ENCODE data around the gene PAN3. TPM values are rescaled to one million over a fixed set of nuclear protein-coding genes. Genes with fewer than 3 reads are reported as not detected.

Gene PAN3
- total RNA-seq, 2 experiments from 2014 or later = 56.9 to 59.5 TPM

DNA sequence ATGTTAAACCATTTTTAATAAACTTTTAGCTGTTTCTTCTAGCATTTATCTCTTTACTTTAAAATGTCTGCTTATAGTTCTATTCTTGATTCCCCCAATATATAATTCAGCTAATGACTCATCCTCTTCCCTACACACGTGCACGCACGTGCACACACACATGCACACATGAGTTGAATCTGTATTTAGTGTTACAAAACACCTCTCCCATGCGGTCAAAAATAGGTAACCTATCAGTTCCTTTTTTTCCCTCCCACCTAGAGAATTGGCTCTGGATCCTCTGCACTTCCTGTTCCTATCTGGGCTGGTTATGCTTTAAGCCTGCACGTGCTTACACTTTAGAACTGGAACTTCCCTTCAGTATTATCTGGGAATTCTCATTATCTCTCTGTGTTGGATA is 144.1 kb downstream of the PAN3 start:
- CTCF ChIA-PET = no interaction called here

DNA sequence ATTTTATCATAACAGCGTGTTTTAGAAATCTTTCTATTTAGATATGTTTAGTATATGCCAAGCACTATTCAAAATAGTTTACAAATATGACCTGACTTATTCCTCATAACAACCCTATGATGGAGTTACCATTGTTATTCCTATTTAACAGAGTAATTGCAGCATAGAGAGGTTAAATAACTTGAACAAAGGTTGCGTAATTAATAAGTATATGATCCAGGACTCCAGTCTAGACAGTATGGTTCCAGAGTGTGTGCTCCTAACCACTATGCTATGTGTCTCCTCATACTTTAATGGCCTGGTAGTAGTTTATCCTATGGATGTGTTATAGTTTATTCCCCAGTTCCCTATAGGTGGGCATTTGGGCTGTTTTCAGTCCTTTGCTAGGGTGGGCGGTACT is 145.3 kb downstream of the PAN3 start:
- Mint-ChIP-seq H3K4me1 (ENCODE audit: low read depth) (no peaks in the 10 kb centered on the region), H3K27me3 (no peaks in the 10 kb centered on the region), H3K36me3 (ENCODE audit: low read depth) (peaks cover 94% of the 10 kb centered on the region), H3K27ac (no peak overlapping the region), H3K4me3 (no peak overlapping the region), H3K9me3 (no peaks in the 10 kb centered on the region)
- no peaks in the 10 kb centered on the region for H3K27me3 ChIP-seq (ENCODE audit: control insufficient read depth in 1 of 2, insufficient read depth in 2 of 2, low read length in 2 of 2)
- H3K9me3 ChIP-seq (ENCODE audit: control insufficient read depth in 1 of 2, insufficient read depth in 1 of 2, low read length in 2 of 2) = no peaks in the 10 kb centered on the region
- no peak overlapping the region for H3K4me3 ChIP-seq (ENCODE audit: low read length)
- CTCF ChIA-PET = no interaction called here
- H3K27ac ChIP-seq (ENCODE audit: low read depth in 1 of 2, low read length in 2 of 2) = no peak overlapping the region
- DNase-seq = no peak
- no peaks in the 10 kb centered on the region for H3K4me1 ChIP-seq (ENCODE audit: insufficient read depth, low read length)
- no peak for ATAC-seq (ENCODE audit: poor library complexity)
- peaks cover 71% of the 10 kb centered on the region for H3K36me3 ChIP-seq (ENCODE audit: insufficient read depth, low read length)
- intact Hi-C loops (cut with DNase I, micrococcal nuclease) = loop anchor here in 1 of 2 experiments (10.0 kb wide), 1 partner anchor 139 kb away; no protein-coding TSS in a partner anchor
- TF ChIP-seq, protein P1, sequence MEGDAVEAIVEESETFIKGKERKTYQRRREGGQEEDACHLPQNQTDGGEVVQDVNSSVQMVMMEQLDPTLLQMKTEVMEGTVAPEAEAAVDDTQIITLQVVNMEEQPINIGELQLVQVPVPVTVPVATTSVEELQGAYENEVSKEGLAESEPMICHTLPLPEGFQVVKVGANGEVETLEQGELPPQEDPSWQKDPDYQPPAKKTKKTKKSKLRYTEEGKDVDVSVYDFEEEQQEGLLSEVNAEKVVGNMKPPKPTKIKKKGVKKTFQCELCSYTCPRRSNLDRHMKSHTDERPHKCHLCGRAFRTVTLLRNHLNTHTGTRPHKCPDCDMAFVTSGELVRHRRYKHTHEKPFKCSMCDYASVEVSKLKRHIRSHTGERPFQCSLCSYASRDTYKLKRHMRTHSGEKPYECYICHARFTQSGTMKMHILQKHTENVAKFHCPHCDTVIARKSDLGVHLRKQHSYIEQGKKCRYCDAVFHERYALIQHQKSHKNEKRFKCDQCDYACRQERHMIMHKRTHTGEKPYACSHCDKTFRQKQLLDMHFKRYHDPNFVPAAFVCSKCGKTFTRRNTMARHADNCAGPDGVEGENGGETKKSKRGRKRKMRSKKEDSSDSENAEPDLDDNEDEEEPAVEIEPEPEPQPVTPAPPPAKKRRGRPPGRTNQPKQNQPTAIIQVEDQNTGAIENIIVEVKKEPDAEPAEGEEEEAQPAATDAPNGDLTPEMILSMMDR (IDR thresholded peaks at IDR 0.05) = no peak
- POLR2A ChIA-PET = no interaction called here

More for the DNA sequence above, 144.1 kb downstream of the PAN3 start:
- no peaks in the 10 kb centered on the region for H3K9me3 ChIP-seq (ENCODE audit: control insufficient read depth in 1 of 2, insufficient read depth in 1 of 2, low read length in 2 of 2)
- no peaks in the 10 kb centered on the region for H3K27me3 ChIP-seq (ENCODE audit: control insufficient read depth in 1 of 2, insufficient read depth in 2 of 2, low read length in 2 of 2)
- H3K27ac ChIP-seq (ENCODE audit: low read depth in 1 of 2, low read length in 2 of 2) = no peak overlapping the region
- Mint-ChIP-seq H3K9me3 (no peaks in the 10 kb centered on the region), H3K4me3 (no peak overlapping the region), H3K27me3 (no peaks in the 10 kb centered on the region), H3K4me1 (ENCODE audit: low read depth) (no peaks in the 10 kb centered on the region), H3K27ac (no peak overlapping the region), H3K36me3 (ENCODE audit: low read depth) (peaks cover 94% of the 10 kb centered on the region)
- DNase-seq (no peak), ATAC-seq (ENCODE audit: poor library complexity) (no peak)
- POLR2A ChIA-PET = no interaction called here
- intact Hi-C loops (cut with DNase I, micrococcal nuclease) = loop anchor here in 1 of 2 experiments (10.0 kb wide), 1 partner anchor 138 kb away; no protein-coding TSS in a partner anchor
- H3K4me1 ChIP-seq (ENCODE audit: insufficient read depth, low read length) = no peaks in the 10 kb centered on the region
- peaks cover 72% of the 10 kb centered on the region for H3K36me3 ChIP-seq (ENCODE audit: insufficient read depth, low read length)
- no peak overlapping the region for H3K4me3 ChIP-seq (ENCODE audit: low read length)
- TF ChIP-seq, protein P1 (IDR thresholded peaks at IDR 0.05) = no peak

DNA sequence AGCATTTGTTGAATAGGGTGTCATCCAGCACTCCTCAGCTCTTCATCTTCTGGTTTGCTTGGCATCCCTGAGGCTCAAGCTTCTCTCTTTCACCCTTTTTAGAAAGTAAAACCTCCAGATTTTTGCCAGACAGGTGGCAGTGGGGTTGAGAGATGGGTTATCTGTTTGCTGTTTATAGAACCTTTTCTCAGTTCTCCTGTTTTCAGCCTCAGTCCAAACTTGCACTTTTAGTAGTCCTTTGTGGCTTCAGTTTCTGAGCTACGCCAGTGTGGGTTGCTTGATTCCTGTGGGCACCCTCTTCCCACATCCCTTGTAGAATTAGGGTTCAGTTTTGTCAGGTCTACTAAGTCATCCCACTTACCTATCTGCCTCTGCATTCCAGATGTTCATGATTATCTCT is 147.9 kb downstream of the PAN3 start:
- H3K4me3 Mint-ChIP-seq = no peak overlapping the region
- Histone ChIP-seq H3K27me3 (ENCODE audit: control insufficient read depth in 1 of 2, insufficient read depth in 2 of 2, low read length in 2 of 2) (no peaks in the 10 kb centered on the region), H3K9me3 (ENCODE audit: control insufficient read depth in 1 of 2, insufficient read depth in 1 of 2, low read length in 2 of 2) (no peaks in the 10 kb centered on the region), H3K4me3 (ENCODE audit: low read length) (no peak overlapping the region), H3K4me1 (ENCODE audit: insufficient read depth, low read length) (no peaks in the 10 kb centered on the region), H3K36me3 (ENCODE audit: insufficient read depth, low read length) (peaks cover 66% of the 10 kb centered on the region), H3K27ac (ENCODE audit: low read depth in 1 of 2, low read length in 2 of 2) (no peak overlapping the region)
- no peaks in the 10 kb centered on the region for H3K9me3 Mint-ChIP-seq
- H3K27me3 Mint-ChIP-seq = no peaks in the 10 kb centered on the region
- no peaks in the 10 kb centered on the region for H3K4me1 Mint-ChIP-seq (ENCODE audit: low read depth)
- H3K27ac Mint-ChIP-seq = no peak overlapping the region
- CTCF ChIA-PET = no interaction called here
- POLR2A ChIA-PET = interaction anchor here (1.0 kb wide), 1 partner anchor 31 kb away, joined by 3 read pairs; no protein-coding TSS in a partner anchor
- H3K36me3 Mint-ChIP-seq (ENCODE audit: low read depth) = peaks cover 91% of the 10 kb centered on the region
- intact Hi-C loops (cut with DNase I, micrococcal nuclease) = loop anchor here in 1 of 2 experiments (10.0 kb wide), 1 partner anchor 141 kb away; no protein-coding TSS in a partner anchor
- ATAC-seq (ENCODE audit: poor library complexity) (no peak), DNase-seq (no peak)
- TF ChIP-seq, protein P1 (IDR thresholded peaks at IDR 0.05) = no peak

Measured in CD4-positive, alpha-beta T cell (primary cell).